ENCODE data around the gene APOBEC3A. TPM values are rescaled to one million over a fixed set of nuclear protein-coding genes. Genes with fewer than 3 reads are reported as not detected.

APOBEC3A gene
- total RNA-seq, 4 donors from 2014 or later: 0.75 to 0.76 TPM; not detected in 2

GRCh38 chr22:38964306-38964705 lies 6.9 kb downstream of the APOBEC3A start:
- TF ChIP-seq CTCF (IDR thresholded peaks at IDR 0.05 in 4 of 5, conservative IDR thresholded peaks at IDR 0.05 in 1 of 5): no peak
- TF ChIP-seq POLR2A (IDR thresholded peaks at IDR 0.05): no peak
- no peaks in the 10 kb centered on the region for H3K9me3 ChIP-seq
- in situ Hi-C loops (cut with MboI; ENCODE audit: low sequenced_read_pairs in 4 of 4) (no loop called here), intact Hi-C loops (cut with DNase I; ENCODE audit: low total_unique reads) (no loop called here)
- no peak for DNase-seq
- H3K36me3 ChIP-seq: no peaks in the 10 kb centered on the region
- no peak for ATAC-seq
- no peak overlapping the region for H3K27ac ChIP-seq
- no peak overlapping the region for H3K4me3 ChIP-seq
- peaks cover 0 to 3% (median 0%) of the 10 kb centered on the region in 3 donors for H3K27me3 ChIP-seq
- no peaks in the 10 kb centered on the region for H3K4me1 ChIP-seq

GRCh38 chr22:38964989-38965388 lies 7.6 kb downstream of the APOBEC3A start:
- Histone ChIP-seq H3K27ac (no peak overlapping the region), H3K4me3 (no peak overlapping the region), H3K36me3 (no peaks in the 10 kb centered on the region), H3K27me3 (peaks cover 0 to 3% (median 3%) of the 10 kb centered on the region in 3 donors), H3K4me1 (no peaks in the 10 kb centered on the region), H3K9me3 (no peaks in the 10 kb centered on the region)
- TF ChIP-seq CTCF (IDR thresholded peaks at IDR 0.05 in 4 of 5, conservative IDR thresholded peaks at IDR 0.05 in 1 of 5) (no peak), POLR2A (IDR thresholded peaks at IDR 0.05) (no peak)
- ATAC-seq: no peak
- in situ Hi-C loops (cut with MboI; ENCODE audit: low sequenced_read_pairs in 4 of 4) (no loop called here), intact Hi-C loops (cut with DNase I; ENCODE audit: low total_unique reads) (no loop called here)
- no peak for DNase-seq

- ATAC-seq (no peak), DNase-seq (no peak)
- in situ Hi-C loops (cut with MboI; ENCODE audit: low sequenced_read_pairs in 4 of 4): no loop called here
- Histone ChIP-seq H3K36me3 (no peaks in the 10 kb centered on the region), H3K27ac (no peak overlapping the region), H3K27me3 (peaks cover 0 to 3% (median 3%) of the 10 kb centered on the region in 3 donors), H3K9me3 (no peaks in the 10 kb centered on the region), H3K4me3 (no peak overlapping the region), H3K4me1 (no peaks in the 10 kb centered on the region)
- TF ChIP-seq POLR2A (IDR thresholded peaks at IDR 0.05) (no peak), CTCF (IDR thresholded peaks at IDR 0.05 in 4 of 5, conservative IDR thresholded peaks at IDR 0.05 in 1 of 5) (no peak)
- intact Hi-C loops (cut with DNase I; ENCODE audit: low total_unique reads): no loop called here
Observed at GRCh38 chr22:38965614-38966379, 8.4 kb downstream of the APOBEC3A start.

GRCh38 chr22:38966380-38966702 lies 8.9 kb downstream of the APOBEC3A start:
- no peak overlapping the region for H3K27ac ChIP-seq
- intact Hi-C loops (cut with DNase I; ENCODE audit: low total_unique reads) (no loop called here), in situ Hi-C loops (cut with MboI; ENCODE audit: low sequenced_read_pairs in 4 of 4) (no loop called here)
- H3K36me3 ChIP-seq: no peaks in the 10 kb centered on the region
- no peak overlapping the region for H3K4me3 ChIP-seq
- DNase-seq (no peak), ATAC-seq (no peak)
- TF ChIP-seq CTCF (IDR thresholded peaks at IDR 0.05 in 4 of 5, conservative IDR thresholded peaks at IDR 0.05 in 1 of 5): no peak
- TF ChIP-seq POLR2A (IDR thresholded peaks at IDR 0.05): no peak
- no peaks in the 10 kb centered on the region for H3K4me1 ChIP-seq
- H3K9me3 ChIP-seq: no peaks in the 10 kb centered on the region
- H3K27me3 ChIP-seq: peaks cover 0 to 3% (median 3%) of the 10 kb centered on the region in 3 donors

- TF ChIP-seq CTCF (IDR thresholded peaks at IDR 0.05 in 4 of 5, conservative IDR thresholded peaks at IDR 0.05 in 1 of 5) (no peak), POLR2A (IDR thresholded peaks at IDR 0.05) (no peak)
- Histone ChIP-seq H3K9me3 (no peaks in the 10 kb centered on the region), H3K27ac (no peak overlapping the region), H3K27me3 (peaks cover 0 to 3% (median 3%) of the 10 kb centered on the region in 3 donors), H3K4me1 (no peaks in the 10 kb centered on the region), H3K4me3 (no peak overlapping the region), H3K36me3 (no peaks in the 10 kb centered on the region)
- no peak for ATAC-seq
- intact Hi-C loops (cut with DNase I; ENCODE audit: low total_unique reads) (no loop called here), in situ Hi-C loops (cut with MboI; ENCODE audit: low sequenced_read_pairs in 4 of 4) (no loop called here)
- DNase-seq: no peak
Observed at GRCh38 chr22:38966942-38967341, 9.5 kb downstream of the APOBEC3A start.
